GM12878 (cell line): ENCODE measurements around the gene SPRR2E. TPM values are rescaled to one million over a fixed set of nuclear protein-coding genes. Genes with fewer than 3 reads are reported as not detected.

ENCODE experiments used
- ATAC-seq: fragments of 200-7000 bp; cut with Tn5 transposase; 3 replicates; pipeline ENCODE4 v1.9.1; 2020; ENCODE audit warnings: mild to moderate bottlenecking, moderate library complexity
- BruUV-seq: library from RNA; stranded (reverse); fragments of 400-500 nt; replicated peaks from 2 replicates; lab custom pipeline; 2021; lab: Mats Ljungman, UMichigan
- CTCF ChIA-PET: fragments of 300-600 bp; sonication (Branson Sonifier 250); formaldehyde crosslinking; extraction: SDS; loops from one replicate; lab custom pipeline; 2021; ENCODE audit warnings: inconsistent platforms; lab: Yijun Ruan, JAX
- POLR2A ChIA-PET: fragments of 350-600 bp; formaldehyde crosslinking; extraction: SDS; loops from one replicate; lab custom pipeline; 2021; ENCODE audit warnings: inconsistent platforms; lab: Charles Lee
- RAD21 ChIA-PET: fragments of 300-600 bp; sonication (Branson Sonifier 250); formaldehyde crosslinking; loops from one replicate; lab custom pipeline; 2023; ENCODE audit warnings: antibody characterized with exemption; ENCODE audit not compliant: unreplicated experiment; lab: Charles Lee
- SMC1A ChIA-PET: fragments of 300-600 bp; sonication (Branson Sonifier 250); formaldehyde crosslinking; loops from one replicate; lab custom pipeline; 2023; ENCODE audit not compliant: unreplicated experiment, uncharacterized antibody; lab: Charles Lee
- DNase-seq: peaks from one replicate; pipeline ENCODE4 v3.0.0-alpha.2; 2011; ENCODE audit warnings: low read depth, low spot score
- FAIRE-seq: peaks from 3 replicates; lab custom pipeline; 2011; peaks lifted over from hg19 to GRCh38; lab: Jason Lieb, UNC
- H2AFZ ChIP-seq: 2 replicates; pipeline ENCODE4 v1.6.0; 2011; ENCODE audit warnings: low read depth, low read length, control low read depth; ENCODE audit not compliant: control insufficient read depth
- H3K27ac ChIP-seq: 2 replicates; pipeline ENCODE4 v1.5.1; 2011; ENCODE audit warnings: control low read depth; ENCODE audit not compliant: control insufficient read depth, insufficient read depth
- H3K27me3 ChIP-seq, 2 experiments: replicated peaks in 1 of 2; 2 replicates each; pipeline versions ENCODE4 v1.6.0 to v1.6.1; 2011; ENCODE audit warnings: low read length in 1 of 2; ENCODE audit not compliant: control insufficient read depth in 2 of 2, insufficient read depth in 2 of 2
- H3K36me3 ChIP-seq, 2 experiments: 2 replicates each; pipeline ENCODE4 v1.5.1; 2011; ENCODE audit warnings: low read length in 1 of 2; ENCODE audit not compliant: control insufficient read depth in 2 of 2, insufficient read depth in 2 of 2
- H3K4me1 ChIP-seq: 2 replicates; pipeline ENCODE4 v1.6.1; 2011; ENCODE audit warnings: mild to moderate bottlenecking, low read length, moderate library complexity, mixed read lengths; ENCODE audit not compliant: control insufficient read depth, insufficient read depth
- H3K4me2 ChIP-seq: 2 replicates; pipeline ENCODE4 v1.6.0; 2011; ENCODE audit warnings: control low read depth; ENCODE audit not compliant: control insufficient read depth, insufficient read depth
- H3K4me3 ChIP-seq: fragments of 200-600 bp; sonication (generic); 2 replicates; pipeline ENCODE4 v1.5.1; 2016
- H3K79me2 ChIP-seq: 2 replicates; pipeline ENCODE4 v1.6.0; 2011; ENCODE audit warnings: low read length; ENCODE audit not compliant: control insufficient read depth, insufficient read depth
- H3K9ac ChIP-seq: 2 replicates; pipeline ENCODE4 v1.8.0; 2011; ENCODE audit warnings: low read length, control low read depth, mixed read lengths; ENCODE audit not compliant: control insufficient read depth, insufficient read depth
- H3K9me3 ChIP-seq: replicated peaks from 3 replicates; pipeline ENCODE4 v1.5.1; 2011; ENCODE audit warnings: mild to moderate bottlenecking, low read length; ENCODE audit not compliant: control insufficient read depth, insufficient read depth
- H4K20me1 ChIP-seq: 2 replicates; pipeline ENCODE4 v1.6.0; 2011; ENCODE audit not compliant: control insufficient read depth, insufficient read depth
- BHLHE40 ChIP-seq, 2 experiments: fragments of 450-650 bp in 1 of 2; IDR thresholded peaks; 2 replicates each; pipeline ENCODE4 v1.6.1; 2011 to 2017; ENCODE audit warnings: low read depth in 2 of 2, borderline replicate concordance in 1 of 2, improper control_type of control experiment in 1 of 2, low read length in 1 of 2, mild to moderate bottlenecking in 1 of 2
- BMI1 ChIP-seq: fragments of 450-650 bp; IDR thresholded peaks from 2 replicates; pipeline ENCODE4 v1.6.1; 2016; ENCODE audit warnings: mild to moderate bottlenecking, moderate library complexity, borderline replicate concordance
- BRCA1 ChIP-seq: IDR thresholded peaks from 2 replicates; pipeline ENCODE4 v1.6.1; 2011; ENCODE audit warnings: low read depth, low read length, improper control_type of control experiment
- EGR1 ChIP-seq, 2 experiments: IDR thresholded peaks; 1 replicate in 1 of 2; 2 replicates in 1 of 2; pipeline ENCODE4 v1.6.1; 2011 to 2012; ENCODE audit warnings: low read depth in 2 of 2, low read length in 2 of 2, borderline replicate concordance in 1 of 2, mild to moderate bottlenecking in 1 of 2, moderate library complexity in 1 of 2
- EP300 ChIP-seq, 2 experiments: fragments of 150-350 bp in 1 of 2; IDR thresholded peaks; 2 replicates each; pipeline ENCODE4 v1.6.1; 2011 to 2012; ENCODE audit warnings: low read depth in 2 of 2, low read length in 2 of 2, borderline replicate concordance in 1 of 2, improper control_type of control experiment in 1 of 2, inconsistent platforms in 1 of 2; ENCODE audit not compliant: control insufficient read depth in 1 of 2
- GABPA ChIP-seq: IDR thresholded peaks from 2 replicates; pipeline ENCODE4 v1.6.1; 2014; ENCODE audit warnings: antibody characterized with exemption, low read depth, mild to moderate bottlenecking, inconsistent platforms
- HDAC6 ChIP-seq: fragments of 200-600 bp; sonication (generic); IDR thresholded peaks from one replicate; pipeline ENCODE4 v1.8.0; 2017; ENCODE audit warnings: antibody characterized with exemption; ENCODE audit not compliant: unreplicated experiment
- MEF2B ChIP-seq: fragments of 450-650 bp; IDR thresholded peaks from 2 replicates; pipeline ENCODE4 v1.6.1; 2018; ENCODE audit warnings: mild to moderate bottlenecking, moderate library complexity; ENCODE audit not compliant: partially characterized antibody, poor library complexity, severe bottlenecking
- NR2C1 ChIP-seq: fragments of 450-650 bp; IDR thresholded peaks from 2 replicates; pipeline ENCODE4 v1.6.1; 2017; ENCODE audit warnings: antibody characterized with exemption, mild to moderate bottlenecking, moderate library complexity
- PAX8 ChIP-seq: fragments of 450-650 bp; IDR thresholded peaks from 2 replicates; pipeline ENCODE4 v1.6.1; 2017; ENCODE audit warnings: mild to moderate bottlenecking, moderate library complexity
- POLR2AphosphoS5 ChIP-seq: IDR thresholded peaks from 2 replicates; pipeline ENCODE4 v1.6.1; 2011; ENCODE audit warnings: mild to moderate bottlenecking, low read length, inconsistent platforms
- SIN3A ChIP-seq: IDR thresholded peaks from 2 replicates; pipeline ENCODE4 v1.6.1; 2012; ENCODE audit warnings: low read depth, low read length, improper control_type of control experiment
- SMARCA5 ChIP-seq: fragments of 450-650 bp; IDR thresholded peaks from 2 replicates; pipeline ENCODE4 v1.6.1; 2017; ENCODE audit warnings: mild to moderate bottlenecking
- SREBF2 ChIP-seq: IDR thresholded peaks from 2 replicates; pipeline ENCODE4 v1.6.1; 2012; ENCODE audit warnings: mild to moderate bottlenecking, low read length
- ZSCAN29 ChIP-seq: fragments of 450-650 bp; IDR thresholded peaks from 2 replicates; pipeline ENCODE4 v1.6.1; 2017; ENCODE audit warnings: mild to moderate bottlenecking, moderate library complexity
- WGBS: methylation state at CpG from one replicate; pipeline ENCODE4 v1.1.6; 2016; ENCODE audit warnings: low lambda C conversion rate; ENCODE audit not compliant: insufficient replicate concordance, insufficient coverage; ENCODE audit errors: missing lambda C conversion rate; 5-methylcytosine and 5-hydroxymethylcytosine counted together
- in situ Hi-C: fragments of 300-500 bp; cut with MboI; formaldehyde crosslinking; loops from 9 replicates; pipeline ENCODE4 v1.14.3; 2018; ENCODE audit warnings: mixed read lengths
- intact Hi-C: fragments of 100-400 bp; cut with micrococcal nuclease; formaldehyde crosslinking; loops from one replicate; pipeline ENCODE4 v1.14.2; 2022; ENCODE audit not compliant: unreplicated experiment
- polyA plus RNA-seq, 11 experiments: library from polyadenylated mRNA; depleted of rRNA in 4 of 11; unstranded in 6 of 11; stranded (reverse) in 5 of 11; fragments of >200 nt; fragmentation: Nextera tagmentation in 4 of 11; fragmentation: Illumina TruSeq in 1 of 11; extraction: Ambion mirVana in 4 of 11; extraction: Trizol in 1 of 11; gene quantifications; 1 replicate in 1 of 11; 2 replicates in 10 of 11; pipeline versions ENCODE4 v1.2.1 to v1.2.3, GENCODE V29; 2011 to 2016; ENCODE audit warnings: inconsistent platforms in 2 of 11, missing spikeins in 2 of 11, low read depth in 1 of 11
- total RNA-seq, 4 experiments: library from RNA; depleted of rRNA in 3 of 4; stranded (reverse); fragments of >200 nt in 3 of 4; fragmentation: Illumina TruSeq in 1 of 4; extraction: Trizol in 1 of 4; gene quantifications; 2 replicates each; pipeline versions ENCODE4 v1.2.1 to v1.2.3, GENCODE V29; 2013 to 2021
- TF ChIP-seq, protein P1 (sequence below): fragments of 450-650 bp; IDR thresholded peaks from 2 replicates; pipeline ENCODE4 v1.6.1; 2017; ENCODE audit warnings: low read depth, mild to moderate bottlenecking, moderate library complexity
- TF ChIP-seq, protein P2 (sequence below): IDR thresholded peaks from 2 replicates; pipeline ENCODE4 v1.6.1; 2012; ENCODE audit warnings: mild to moderate bottlenecking, low read depth, low read length
- TF ChIP-seq, protein P3 (sequence below): IDR thresholded peaks from 2 replicates; pipeline ENCODE4 v1.6.1; 2012; ENCODE audit warnings: low read depth, low read length, improper control_type of control experiment

The SPRR2E gene
- total and polyA plus RNA-seq, 10 of the 15 experiments (the other 5 are each of a cell fraction or from before 2014, with no cell fraction given) = not detected

DNA sequence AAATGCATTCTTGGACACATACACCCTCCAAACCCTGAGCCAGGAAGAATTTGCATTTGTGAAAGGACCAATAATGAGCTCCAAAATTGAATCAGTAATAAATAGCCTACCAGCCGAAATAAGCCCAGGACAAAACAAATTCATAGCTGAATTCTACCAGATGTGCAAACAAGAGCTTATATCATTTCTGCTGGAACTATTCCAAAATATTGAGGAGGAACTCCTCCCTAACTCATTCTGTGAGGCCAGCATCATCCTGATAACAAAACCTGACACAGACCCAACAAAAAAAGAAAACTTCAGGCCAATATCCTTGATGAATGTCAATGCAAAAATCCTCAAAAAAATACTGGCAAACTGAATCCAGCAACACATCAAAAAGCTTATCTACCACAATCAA, 6.7 kb downstream of the SPRR2E start (continued):
- TF ChIP-seq, protein P1, sequence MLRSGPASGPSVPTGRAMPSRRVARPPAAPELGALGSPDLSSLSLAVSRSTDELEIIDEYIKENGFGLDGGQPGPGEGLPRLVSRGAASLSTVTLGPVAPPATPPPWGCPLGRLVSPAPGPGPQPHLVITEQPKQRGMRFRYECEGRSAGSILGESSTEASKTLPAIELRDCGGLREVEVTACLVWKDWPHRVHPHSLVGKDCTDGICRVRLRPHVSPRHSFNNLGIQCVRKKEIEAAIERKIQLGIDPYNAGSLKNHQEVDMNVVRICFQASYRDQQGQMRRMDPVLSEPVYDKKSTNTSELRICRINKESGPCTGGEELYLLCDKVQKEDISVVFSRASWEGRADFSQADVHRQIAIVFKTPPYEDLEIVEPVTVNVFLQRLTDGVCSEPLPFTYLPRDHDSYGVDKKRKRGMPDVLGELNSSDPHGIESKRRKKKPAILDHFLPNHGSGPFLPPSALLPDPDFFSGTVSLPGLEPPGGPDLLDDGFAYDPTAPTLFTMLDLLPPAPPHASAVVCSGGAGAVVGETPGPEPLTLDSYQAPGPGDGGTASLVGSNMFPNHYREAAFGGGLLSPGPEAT = no peak
- TF ChIP-seq HDAC6 (no peak), BMI1 (no peak), BRCA1 (no peak), NR2C1 (no peak), EGR1 (IDR thresholded peaks at IDR 0.05; ENCODE audit: borderline replicate concordance in 1 of 2, low read depth in 2 of 2, low read length in 2 of 2) (no peak), MEF2B (no peak), POLR2AphosphoS5 (no peak)

DNA sequence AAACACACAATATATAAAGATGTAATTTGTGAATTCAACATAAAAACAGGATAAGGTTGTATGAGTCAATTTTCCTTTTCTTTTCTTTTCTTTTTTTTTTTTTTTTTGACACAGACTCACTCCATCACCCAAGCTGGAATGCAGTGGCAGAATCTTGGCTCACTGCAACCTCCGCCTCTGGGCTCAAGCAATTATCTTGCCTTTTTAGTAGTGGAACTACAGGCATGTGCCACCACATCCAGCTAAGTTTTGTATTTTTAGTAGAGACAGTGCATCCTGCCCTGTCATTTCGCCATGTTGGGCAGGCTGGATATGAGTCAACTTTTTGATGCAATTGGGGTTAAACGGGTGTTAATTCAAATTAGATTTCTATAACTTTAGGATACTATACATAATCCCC, 12.6 kb downstream of the SPRR2E start:
- Histone ChIP-seq H3K9ac (no peak overlapping the region), H3K4me2 (no peak overlapping the region), H2AFZ (no peak overlapping the region), H3K4me1 (no peaks in the 10 kb centered on the region), H3K9me3 (no peaks in the 10 kb centered on the region), H4K20me1 (no peaks in the 10 kb centered on the region), H3K27ac (no peak overlapping the region), H3K27me3 (no peaks in the 10 kb centered on the region), H3K79me2 (no peaks in the 10 kb centered on the region), H3K36me3 (no peaks in the 10 kb centered on the region), H3K4me3 (no peak overlapping the region)
- ChIA-PET CTCF (no interaction called here), POLR2A (interaction anchor here (0.7 kb wide), 1 partner anchor 156 kb away, joined by 3 read pairs; no protein-coding TSS in a partner anchor), RAD21 (no interaction called here), SMC1A (no interaction called here)
- FAIRE-seq (no peak), ATAC-seq (no peak), DNase-seq (no peak)
- in situ Hi-C loops (no loop called here), intact Hi-C loops (no loop called here)
- 59% methylated on average over 3 of the region's 3 CpGs for WGBS
- TF ChIP-seq PAX8 (no peak), SIN3A (no peak), GABPA (no peak), SREBF2 (no peak), BHLHE40 (IDR thresholded peaks at IDR 0.05; ENCODE audit: borderline replicate concordance in 1 of 2, low read depth in 2 of 2, low read length in 1 of 2) (no peak), ZSCAN29 (no peak), SMARCA5 (no peak), EP300 (IDR thresholded peaks at IDR 0.05; ENCODE audit: borderline replicate concordance in 1 of 2, control insufficient read depth in 1 of 2, low read depth in 2 of 2, low read length in 2 of 2) (no peak)
- TF ChIP-seq, protein P2, sequence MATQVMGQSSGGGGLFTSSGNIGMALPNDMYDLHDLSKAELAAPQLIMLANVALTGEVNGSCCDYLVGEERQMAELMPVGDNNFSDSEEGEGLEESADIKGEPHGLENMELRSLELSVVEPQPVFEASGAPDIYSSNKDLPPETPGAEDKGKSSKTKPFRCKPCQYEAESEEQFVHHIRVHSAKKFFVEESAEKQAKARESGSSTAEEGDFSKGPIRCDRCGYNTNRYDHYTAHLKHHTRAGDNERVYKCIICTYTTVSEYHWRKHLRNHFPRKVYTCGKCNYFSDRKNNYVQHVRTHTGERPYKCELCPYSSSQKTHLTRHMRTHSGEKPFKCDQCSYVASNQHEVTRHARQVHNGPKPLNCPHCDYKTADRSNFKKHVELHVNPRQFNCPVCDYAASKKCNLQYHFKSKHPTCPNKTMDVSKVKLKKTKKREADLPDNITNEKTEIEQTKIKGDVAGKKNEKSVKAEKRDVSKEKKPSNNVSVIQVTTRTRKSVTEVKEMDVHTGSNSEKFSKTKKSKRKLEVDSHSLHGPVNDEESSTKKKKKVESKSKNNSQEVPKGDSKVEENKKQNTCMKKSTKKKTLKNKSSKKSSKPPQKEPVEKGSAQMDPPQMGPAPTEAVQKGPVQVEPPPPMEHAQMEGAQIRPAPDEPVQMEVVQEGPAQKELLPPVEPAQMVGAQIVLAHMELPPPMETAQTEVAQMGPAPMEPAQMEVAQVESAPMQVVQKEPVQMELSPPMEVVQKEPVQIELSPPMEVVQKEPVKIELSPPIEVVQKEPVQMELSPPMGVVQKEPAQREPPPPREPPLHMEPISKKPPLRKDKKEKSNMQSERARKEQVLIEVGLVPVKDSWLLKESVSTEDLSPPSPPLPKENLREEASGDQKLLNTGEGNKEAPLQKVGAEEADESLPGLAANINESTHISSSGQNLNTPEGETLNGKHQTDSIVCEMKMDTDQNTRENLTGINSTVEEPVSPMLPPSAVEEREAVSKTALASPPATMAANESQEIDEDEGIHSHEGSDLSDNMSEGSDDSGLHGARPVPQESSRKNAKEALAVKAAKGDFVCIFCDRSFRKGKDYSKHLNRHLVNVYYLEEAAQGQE = no peak
- TF ChIP-seq, protein P3, sequence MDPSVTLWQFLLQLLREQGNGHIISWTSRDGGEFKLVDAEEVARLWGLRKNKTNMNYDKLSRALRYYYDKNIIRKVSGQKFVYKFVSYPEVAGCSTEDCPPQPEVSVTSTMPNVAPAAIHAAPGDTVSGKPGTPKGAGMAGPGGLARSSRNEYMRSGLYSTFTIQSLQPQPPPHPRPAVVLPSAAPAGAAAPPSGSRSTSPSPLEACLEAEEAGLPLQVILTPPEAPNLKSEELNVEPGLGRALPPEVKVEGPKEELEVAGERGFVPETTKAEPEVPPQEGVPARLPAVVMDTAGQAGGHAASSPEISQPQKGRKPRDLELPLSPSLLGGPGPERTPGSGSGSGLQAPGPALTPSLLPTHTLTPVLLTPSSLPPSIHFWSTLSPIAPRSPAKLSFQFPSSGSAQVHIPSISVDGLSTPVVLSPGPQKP = no peak
- BruUV-seq = no TSS peak
